GM12874 (cell line): ENCODE results near the gene PPP4R4.

Source experiments
- CTCF ChIP-seq: IDR thresholded peaks from 2 replicates; pipeline ENCODE4 v1.5.1; 2011; ENCODE audit warnings: low read depth, mild to moderate bottlenecking, control low read depth, low read length, moderate library complexity; ENCODE audit not compliant: insufficient read depth

Gene PPP4R4

GRCh38 chr14:94285158-94285557, 111.0 kb downstream of the PPP4R4 start:
- no peak for TF ChIP-seq CTCF

- TF ChIP-seq CTCF = no peak
These were observed 114.7 kb downstream of the PPP4R4 start for GRCh38 chr14:94288610-94289465.

DNA sequence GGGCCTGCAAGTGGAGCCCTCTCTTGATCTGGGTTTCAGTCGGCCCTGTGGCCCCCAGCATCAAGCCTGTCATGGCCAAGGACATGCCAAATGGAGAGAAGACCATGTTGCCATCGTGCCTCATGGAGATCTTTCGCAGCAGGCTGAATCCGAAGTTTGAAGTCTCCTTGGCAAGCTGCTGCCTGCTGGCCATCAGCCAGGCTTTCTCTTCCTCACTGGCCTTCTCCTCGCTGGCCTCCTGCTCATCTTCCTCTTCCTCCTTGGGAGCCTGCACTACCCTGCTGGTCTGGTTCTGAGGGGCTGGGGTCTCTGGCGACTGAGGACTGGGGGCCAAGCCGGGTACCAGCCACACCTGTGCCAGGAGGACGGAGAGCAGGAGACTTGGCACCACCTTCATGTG, 116.1 kb downstream of the PPP4R4 start:
- no peak for TF ChIP-seq CTCF

GRCh38 chr14:94291159-94291905, 117.2 kb downstream of the PPP4R4 start:
- TF ChIP-seq CTCF = no peak

DNA sequence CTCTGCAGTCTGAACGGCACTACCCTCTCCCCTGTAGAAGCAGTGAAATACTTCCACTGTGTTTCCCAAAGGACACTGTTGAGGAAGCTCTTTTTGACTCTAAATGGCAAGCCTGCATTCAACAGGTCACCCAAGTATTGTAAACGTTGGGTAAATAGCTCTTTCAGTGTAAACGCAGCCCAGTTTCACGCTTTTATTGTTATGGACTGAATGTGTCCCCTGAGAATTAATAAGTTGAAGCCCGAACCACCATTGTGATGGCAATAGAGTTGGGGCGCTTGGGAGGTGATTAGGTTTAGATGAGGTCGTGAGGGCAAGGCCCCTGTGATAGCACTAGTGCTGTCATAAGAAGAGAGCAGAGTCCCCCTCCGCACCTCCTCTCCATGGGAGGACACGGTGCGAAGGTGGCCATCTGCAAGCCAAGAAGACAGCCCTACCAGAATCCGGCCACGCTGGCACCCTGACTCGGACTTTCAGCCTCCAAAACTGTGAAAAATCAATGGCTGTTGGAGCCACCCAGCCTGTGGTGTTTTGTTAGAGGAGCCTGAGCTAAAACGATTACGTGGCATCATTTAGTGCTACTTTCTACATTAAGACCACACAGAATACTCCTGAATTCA, 117.9 kb downstream of the PPP4R4 start:
- TF ChIP-seq CTCF = no peak

DNA sequence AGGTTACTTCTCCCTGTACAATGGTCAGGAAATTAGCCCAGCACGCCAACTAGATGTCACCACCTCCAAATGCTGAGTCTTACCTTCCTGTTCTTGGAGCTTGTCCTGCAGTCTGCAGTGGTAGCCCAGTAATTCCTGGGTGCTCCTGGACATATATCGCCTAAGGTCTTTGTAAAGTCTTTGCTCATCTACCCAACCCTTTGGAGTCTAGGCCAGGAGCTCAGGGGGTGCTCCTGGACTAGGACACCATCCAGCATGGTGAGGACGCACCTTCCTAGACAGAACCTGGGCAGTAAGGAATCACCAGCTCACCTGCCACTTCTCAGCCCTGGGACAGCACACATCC, 118.4 kb downstream of the PPP4R4 start:
- TF ChIP-seq CTCF = no peak

DNA sequence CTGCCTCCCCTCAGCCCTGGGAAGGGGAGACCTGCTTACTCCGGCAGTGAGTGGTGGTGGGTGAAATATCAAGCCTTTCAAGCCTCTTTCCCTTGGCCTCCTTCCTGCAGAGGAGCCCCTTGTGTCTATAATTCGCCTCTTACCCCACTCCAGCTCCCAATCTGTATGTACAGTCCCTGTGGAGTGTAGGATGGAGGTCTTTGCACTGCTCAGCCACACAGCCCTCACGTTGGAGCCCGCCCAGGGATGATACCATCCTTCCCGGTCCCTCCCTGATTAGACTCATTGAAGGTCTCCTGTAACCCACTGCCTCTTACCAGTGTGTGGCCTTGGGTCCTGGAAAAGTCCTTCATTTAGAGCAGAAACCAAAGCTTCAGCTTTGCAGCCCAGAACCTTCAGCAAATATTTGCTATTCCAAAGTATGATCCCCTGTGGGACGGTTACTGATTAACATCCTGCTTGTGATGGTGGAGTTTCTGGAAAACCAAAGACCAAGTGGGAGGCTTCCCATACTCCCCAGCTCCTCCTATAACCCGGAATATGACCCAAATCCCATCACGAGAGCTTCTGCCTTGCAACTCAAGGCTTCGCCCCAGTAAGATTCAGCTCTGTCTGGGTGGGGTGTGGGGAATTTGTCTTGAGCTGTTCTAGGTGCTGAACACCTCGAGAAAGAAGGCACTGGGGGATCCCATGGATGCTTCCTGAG, 118.9 kb downstream of the PPP4R4 start, which contains the start of gene SERPINA10:
Gene SERPINA10, minus strand, starts transcription at position 397 of the 706 bp plus-strand sequence. CDS start 2,675 bp downstream, outside the sequence.
- no peak for TF ChIP-seq CTCF
